Thoracic aorta (tissue), 2 donors: Measurements from ENCODE around the gene RARB. TPM values are rescaled to one million over a fixed set of nuclear protein-coding genes. Genes with fewer than 3 reads are reported as not detected.

Experiments
- ATAC-seq: fragments of 150-250 bp; one replicate; pipeline ENCODE4 v1.8.0; 2017; ENCODE audit warnings: low read depth; ENCODE audit not compliant: insufficient number of reproducible peaks, low FRiP score
- DNase-seq: peaks from one replicate; pipeline ENCODE4 v3.0.0-alpha.2; 2020; ENCODE audit warnings: low spot score
- H3K27ac ChIP-seq, 2 donors: fragments of 200-600 bp; sonication (generic); 1 replicate in 1 of 2; 2 replicates in 1 of 2; pipeline ENCODE4 v1.5.1; 2016; ENCODE audit warnings: mild to moderate bottlenecking in 2 of 2, moderate library complexity in 2 of 2
- H3K27me3 ChIP-seq: fragments of 200-600 bp; sonication (generic); replicated peaks from 2 replicates; pipeline ENCODE4 v1.6.0; 2016; ENCODE audit warnings: mild to moderate bottlenecking; ENCODE audit not compliant: insufficient read depth
- H3K36me3 ChIP-seq: fragments of 200-600 bp; sonication (generic); one replicate; pipeline ENCODE4 v1.5.1; 2016
- H3K4me1 ChIP-seq, 2 donors: fragments of 200-600 bp; sonication (generic); 1 replicate in 1 of 2; 2 replicates in 1 of 2; pipeline versions ENCODE4 v1.5.1 to v1.6.0; 2016; ENCODE audit warnings: low read depth in 2 of 2, mild to moderate bottlenecking in 1 of 2; ENCODE audit not compliant: control insufficient read depth in 1 of 2
- H3K4me3 ChIP-seq: fragments of 200-600 bp; sonication (generic); 2 replicates; pipeline ENCODE4 v1.5.1; 2016; ENCODE audit warnings: mild to moderate bottlenecking
- H3K9me3 ChIP-seq: fragments of 200-600 bp; sonication (generic); 2 replicates; pipeline ENCODE4 v1.5.1; 2016
- total RNA-seq, 2 donors: library from RNA; depleted of rRNA; stranded (reverse); fragments of >200 nt; gene quantifications; one replicate each; pipeline versions ENCODE4 v1.1.0 to v1.2.3, GENCODE V29; 2016
- TF ChIP-seq, protein P1 (sequence below): fragments of 200-600 bp; sonication (generic); IDR thresholded peaks from one replicate; pipeline ENCODE4 v1.5.1; 2019; ENCODE audit warnings: antibody characterized with exemption

RARB gene
- total RNA-seq, 2 donors from 2014 or later: 3.8 to 12.3 TPM

GRCh38 chr3:25566358-25566920 is 138.4 kb downstream of the RARB start:
- H3K4me3 ChIP-seq: no peak overlapping the region
- no peaks in the 10 kb centered on the region for H3K36me3 ChIP-seq
- TF ChIP-seq, protein P1, sequence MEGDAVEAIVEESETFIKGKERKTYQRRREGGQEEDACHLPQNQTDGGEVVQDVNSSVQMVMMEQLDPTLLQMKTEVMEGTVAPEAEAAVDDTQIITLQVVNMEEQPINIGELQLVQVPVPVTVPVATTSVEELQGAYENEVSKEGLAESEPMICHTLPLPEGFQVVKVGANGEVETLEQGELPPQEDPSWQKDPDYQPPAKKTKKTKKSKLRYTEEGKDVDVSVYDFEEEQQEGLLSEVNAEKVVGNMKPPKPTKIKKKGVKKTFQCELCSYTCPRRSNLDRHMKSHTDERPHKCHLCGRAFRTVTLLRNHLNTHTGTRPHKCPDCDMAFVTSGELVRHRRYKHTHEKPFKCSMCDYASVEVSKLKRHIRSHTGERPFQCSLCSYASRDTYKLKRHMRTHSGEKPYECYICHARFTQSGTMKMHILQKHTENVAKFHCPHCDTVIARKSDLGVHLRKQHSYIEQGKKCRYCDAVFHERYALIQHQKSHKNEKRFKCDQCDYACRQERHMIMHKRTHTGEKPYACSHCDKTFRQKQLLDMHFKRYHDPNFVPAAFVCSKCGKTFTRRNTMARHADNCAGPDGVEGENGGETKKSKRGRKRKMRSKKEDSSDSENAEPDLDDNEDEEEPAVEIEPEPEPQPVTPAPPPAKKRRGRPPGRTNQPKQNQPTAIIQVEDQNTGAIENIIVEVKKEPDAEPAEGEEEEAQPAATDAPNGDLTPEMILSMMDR: no peak
- H3K9me3 ChIP-seq: no peaks in the 10 kb centered on the region
- no peak overlapping the region for H3K27ac ChIP-seq
- ATAC-seq: no peak
- DNase-seq: no peak
- no peaks in the 10 kb centered on the region for H3K27me3 ChIP-seq
- no peaks in the 10 kb centered on the region for H3K4me1 ChIP-seq

GRCh38 chr3:25567388-25567787 is 139.3 kb downstream of the RARB start:
- DNase-seq (no peak), ATAC-seq (no peak)
- TF ChIP-seq, protein P1: no peak
- no peak overlapping the region for H3K4me3 ChIP-seq
- no peaks in the 10 kb centered on the region for H3K27me3 ChIP-seq
- no peaks in the 10 kb centered on the region for H3K36me3 ChIP-seq
- no peaks in the 10 kb centered on the region for H3K4me1 ChIP-seq
- H3K27ac ChIP-seq: no peak overlapping the region
- H3K9me3 ChIP-seq: no peaks in the 10 kb centered on the region

DNA sequence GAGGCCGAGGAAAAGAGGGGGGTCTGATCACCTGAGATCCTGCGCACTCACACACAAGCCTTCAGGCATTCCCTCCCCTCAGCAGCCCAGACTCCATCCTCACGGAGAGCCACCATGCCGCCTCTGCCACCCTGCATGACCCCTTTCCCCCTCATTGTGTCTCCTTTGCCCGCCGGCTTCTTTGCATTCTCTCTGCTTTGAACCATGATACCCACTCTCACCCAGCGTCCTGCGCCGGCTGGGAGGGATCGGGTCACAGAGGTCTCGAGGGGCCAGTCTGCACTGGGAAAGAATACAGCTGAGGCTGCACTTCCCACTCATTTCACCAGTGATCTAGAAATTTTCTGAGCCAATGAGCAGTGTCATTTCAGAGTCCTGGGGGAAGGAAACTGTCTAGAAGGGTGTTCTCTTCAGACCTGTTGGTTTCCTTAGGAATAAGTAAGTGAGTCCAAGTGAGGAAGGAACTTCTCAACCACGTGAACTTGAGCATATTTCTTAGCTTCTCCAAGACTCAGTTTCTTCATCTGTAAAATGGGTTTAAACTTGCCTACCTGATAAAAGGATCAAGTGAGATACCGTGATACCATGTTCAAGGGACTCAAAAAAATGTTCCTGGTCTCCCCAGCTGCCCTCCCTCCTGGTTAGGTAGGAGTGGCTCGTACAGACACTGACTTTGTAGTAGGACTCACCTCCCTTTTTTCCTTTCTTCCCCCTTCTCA is 139.9 kb downstream of the RARB start:
- H3K4me3 ChIP-seq: no peak overlapping the region
- TF ChIP-seq, protein P1: no peak
- no peak for ATAC-seq

GRCh38 chr3:25568525-25569078 is 140.5 kb downstream of the RARB start:
- ATAC-seq (no peak), DNase-seq (no peak)
- Histone ChIP-seq H3K27me3 (no peaks in the 10 kb centered on the region), H3K4me1 (peaks cover 4 to 9% of the 10 kb centered on the region in 2 donors), H3K4me3 (no peak overlapping the region), H3K27ac (no peak overlapping the region), H3K9me3 (no peaks in the 10 kb centered on the region), H3K36me3 (no peaks in the 10 kb centered on the region)
- TF ChIP-seq, protein P1: no peak

More for the DNA sequence above, 139.9 kb downstream of the RARB start:
- peaks cover 0 to 2% of the 10 kb centered on the region in 2 donors for H3K4me1 ChIP-seq
- H3K36me3 ChIP-seq: no peaks in the 10 kb centered on the region
- no peaks in the 10 kb centered on the region for H3K27me3 ChIP-seq
- H3K9me3 ChIP-seq: no peaks in the 10 kb centered on the region
- no peak overlapping the region for H3K27ac ChIP-seq
- DNase-seq: no peak

DNA sequence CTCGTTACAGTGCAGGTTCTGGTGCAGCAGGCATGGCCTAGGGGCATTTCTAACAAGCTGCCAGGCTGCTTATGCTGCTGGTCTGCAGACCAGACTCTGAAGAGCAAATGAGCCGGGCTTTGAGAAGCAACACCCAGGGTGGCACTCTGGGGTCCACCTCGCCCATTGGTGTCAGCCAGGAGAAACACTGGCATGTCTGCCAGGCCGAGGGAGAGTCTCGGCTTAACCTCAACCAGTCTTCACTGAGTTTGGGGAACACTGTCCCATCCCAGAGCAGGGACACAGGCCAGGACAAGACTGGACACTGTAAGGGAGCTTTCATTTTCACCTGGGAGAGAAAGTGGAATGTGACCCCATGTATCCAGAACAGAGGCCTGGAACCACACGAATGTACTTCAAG is 143.2 kb downstream of the RARB start:
- Histone ChIP-seq H3K36me3 (no peaks in the 10 kb centered on the region), H3K27ac (no peak overlapping the region), H3K27me3 (no peaks in the 10 kb centered on the region), H3K4me1 (peaks cover 4 to 12% of the 10 kb centered on the region in 2 donors), H3K9me3 (no peaks in the 10 kb centered on the region), H3K4me3 (no peak overlapping the region)
- DNase-seq: no peak
- TF ChIP-seq, protein P1: no peak
- no peak for ATAC-seq
